Mesenchymal stem cell (in vitro differentiated cells and primary cell): ENCODE data around the gene CELF2.
"Not testable (repeated sequence)": the region's sequence is repeated elsewhere in the genome, so short reads cannot be mapped to it uniquely, and the experiment has no call there.

Experiments
- DNase-seq: peaks from one replicate; pipeline ENCODE4 v3.0.0-alpha.2; 2013
- H2AFZ ChIP-seq: one replicate; pipeline ENCODE4 v1.6.1; 2013; ENCODE audit warnings: low read depth, mild to moderate bottlenecking, control low read depth, inconsistent platforms, low read length, moderate library complexity
- H2AK5ac ChIP-seq: 2 replicates; pipeline ENCODE4 v1.6.1; 2013; ENCODE audit warnings: low read length, moderate library complexity, mild to moderate bottlenecking, inconsistent platforms; ENCODE audit not compliant: severe bottlenecking
- H2BK120ac ChIP-seq: one replicate; pipeline ENCODE4 v1.6.1; 2013; ENCODE audit warnings: low read depth, mild to moderate bottlenecking, inconsistent platforms, low read length, moderate library complexity
- H2BK12ac ChIP-seq, 2 experiments: one replicate each; pipeline ENCODE4 v1.6.1; 2013; ENCODE audit warnings: inconsistent platforms in 2 of 2, low read length in 2 of 2, mild to moderate bottlenecking in 2 of 2, moderate library complexity in 2 of 2, control low read depth in 1 of 2
- H2BK15ac ChIP-seq: one replicate; pipeline ENCODE4 v1.6.1; 2013; ENCODE audit warnings: mild to moderate bottlenecking, low read depth, inconsistent platforms; ENCODE audit not compliant: poor library complexity, severe bottlenecking
- H2BK5ac ChIP-seq: 2 replicates; pipeline ENCODE4 v1.6.1; 2013; ENCODE audit warnings: low read depth, mild to moderate bottlenecking, low read length, control low read depth, inconsistent platforms; ENCODE audit not compliant: poor library complexity, severe bottlenecking
- H3K14ac ChIP-seq, 2 experiments: one replicate each; pipeline ENCODE4 v1.6.1; 2013; ENCODE audit warnings: inconsistent platforms in 2 of 2, low read length in 2 of 2, control low read depth in 1 of 2, mild to moderate bottlenecking in 1 of 2, moderate library complexity in 1 of 2
- H3K18ac ChIP-seq, 2 experiments: one replicate each; pipeline ENCODE4 v1.6.1; 2013; ENCODE audit warnings: inconsistent platforms in 2 of 2, low read length in 2 of 2, control low read depth in 1 of 2, low read depth in 1 of 2, mild to moderate bottlenecking in 1 of 2
- H3K23ac ChIP-seq, 2 experiments: one replicate each; pipeline ENCODE4 v1.6.1; 2013; ENCODE audit warnings: inconsistent platforms in 2 of 2, low read length in 2 of 2, mild to moderate bottlenecking in 2 of 2, moderate library complexity in 2 of 2, control low read depth in 1 of 2
- H3K27ac ChIP-seq: 2 replicates; pipeline ENCODE4 v1.5.1; 2013; ENCODE audit warnings: mild to moderate bottlenecking, moderate library complexity, low read length, control low read depth, inconsistent platforms; ENCODE audit not compliant: poor library complexity, severe bottlenecking
- H3K27me3 ChIP-seq, 2 experiments: 2 replicates each; pipeline versions ENCODE4 v1.6.1 to v1.7.0; 2013; ENCODE audit warnings: low read length in 2 of 2, mild to moderate bottlenecking in 2 of 2, moderate library complexity in 2 of 2, control low read depth in 1 of 2, inconsistent platforms in 1 of 2; ENCODE audit not compliant: control insufficient read depth in 1 of 2, insufficient read depth in 1 of 2
- H3K36me3 ChIP-seq, 2 experiments: 2 replicates each; pipeline versions ENCODE4 v1.6.1 to v1.7.0; 2013; ENCODE audit warnings: low read length in 2 of 2, control low read depth in 1 of 2, inconsistent platforms in 1 of 2, low read depth in 1 of 2, mild to moderate bottlenecking in 1 of 2; ENCODE audit not compliant: insufficient read depth in 2 of 2, control insufficient read depth in 1 of 2
- H3K4ac ChIP-seq, 2 experiments: one replicate each; pipeline ENCODE4 v1.6.1; 2013; ENCODE audit warnings: inconsistent platforms in 2 of 2, low read length in 2 of 2, mild to moderate bottlenecking in 2 of 2, moderate library complexity in 2 of 2, control low read depth in 1 of 2, low read depth in 1 of 2
- H3K4me1 ChIP-seq: 2 replicates; pipeline ENCODE4 v1.6.1; 2013; ENCODE audit warnings: low read depth, low read length, control low read depth; ENCODE audit not compliant: control insufficient read depth, insufficient read depth
- H3K4me2 ChIP-seq: 2 replicates; pipeline ENCODE4 v1.6.1; 2013; ENCODE audit warnings: low read length, mild to moderate bottlenecking, inconsistent platforms; ENCODE audit not compliant: poor library complexity, severe bottlenecking
- H3K4me3 ChIP-seq, 2 experiments: 2 replicates each; pipeline versions ENCODE4 v1.5.1 to v1.7.0; 2013; ENCODE audit warnings: low read length in 2 of 2, mild to moderate bottlenecking in 2 of 2, control low read depth in 1 of 2, low read depth in 1 of 2; ENCODE audit not compliant: insufficient read depth in 1 of 2
- H3K79me1 ChIP-seq: replicated peaks from 2 replicates; pipeline ENCODE4 v1.6.1; 2013; ENCODE audit warnings: mild to moderate bottlenecking, control low read depth, low read length, inconsistent platforms; ENCODE audit not compliant: poor library complexity, severe bottlenecking
- H3K9ac ChIP-seq: 2 replicates; pipeline ENCODE4 v1.7.0; 2013; ENCODE audit warnings: mild to moderate bottlenecking, low read length, moderate library complexity
- H3K9me3 ChIP-seq: 2 replicates; pipeline ENCODE4 v1.7.0; 2013; ENCODE audit warnings: mild to moderate bottlenecking, low read length; ENCODE audit not compliant: control insufficient read depth
- H4K8ac ChIP-seq: one replicate; pipeline ENCODE4 v1.6.1; 2013; ENCODE audit warnings: inconsistent platforms, mild to moderate bottlenecking, low read length, moderate library complexity
- H4K91ac ChIP-seq: one replicate; pipeline ENCODE4 v1.6.1; 2013; ENCODE audit warnings: mild to moderate bottlenecking, low read length, inconsistent platforms
- WGBS: methylation state at CpG from one replicate; pipeline ENCODE4 v1.1.7; 2013; ENCODE audit warnings: mixed read lengths; 5-methylcytosine and 5-hydroxymethylcytosine counted together

Gene CELF2

DNA sequence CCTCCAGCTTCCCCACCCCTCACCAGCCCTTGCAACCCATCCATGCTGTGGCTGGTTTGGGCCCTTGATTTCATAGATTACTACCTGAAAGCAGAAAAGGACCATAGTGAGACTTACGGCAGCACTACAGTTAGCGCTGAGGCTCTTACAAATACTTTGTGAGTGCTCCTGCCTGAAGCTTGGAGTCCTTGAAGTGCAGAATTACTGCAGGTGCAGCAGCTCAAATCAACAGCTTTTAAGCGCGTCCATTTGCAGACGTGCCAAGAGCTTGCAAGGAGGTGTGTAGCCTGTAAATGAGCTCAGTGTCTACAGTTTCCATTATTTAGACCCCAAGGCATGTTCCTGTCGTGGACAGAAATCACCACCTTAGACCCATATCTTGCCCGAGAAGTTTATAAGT is 103.0 kb downstream of the CELF2 start:
- Histone ChIP-seq H2BK5ac (no peak overlapping the region), H2AK5ac (no peak overlapping the region), H3K18ac (no peak overlapping the region), H2BK120ac (no peak overlapping the region), H3K9me3 (no peaks in the 10 kb centered on the region), H3K79me1 (peaks cover 30% of the 10 kb centered on the region), H2BK12ac (no peak overlapping the region), H3K14ac (no peak overlapping the region), H4K91ac (no peak overlapping the region), H4K8ac (no peak overlapping the region), H3K4me3 (no peak overlapping the region), H3K4me1 (no peaks in the 10 kb centered on the region), H2AFZ (no peak overlapping the region), H3K9ac (no peak overlapping the region), H3K4ac (no peak overlapping the region), H3K23ac (no peak overlapping the region), H3K4me2 (no peak overlapping the region), H2BK15ac (no peak overlapping the region), H3K27me3 (no peaks in the 10 kb centered on the region), H3K27ac (no peak overlapping the region), H3K36me3 (peaks cover 0 to 3% of the 10 kb centered on the region in 2 experiments)
- WGBS = 92% methylated on average over 7 of the region's 7 CpGs
- DNase-seq = no peak

- not testable (repeated sequence) for H3K18ac ChIP-seq, H2AK5ac ChIP-seq, H3K4me3 ChIP-seq, H3K27ac ChIP-seq, H2BK5ac ChIP-seq, H3K23ac ChIP-seq, H3K9ac ChIP-seq, H3K27me3 ChIP-seq, H3K4ac ChIP-seq, H3K36me3 ChIP-seq, H2BK12ac ChIP-seq, H3K14ac ChIP-seq, H3K9me3 ChIP-seq, H3K4me2 ChIP-seq, H2BK15ac ChIP-seq, H2AFZ ChIP-seq, H3K4me1 ChIP-seq, H4K91ac ChIP-seq, DNase-seq, H2BK120ac ChIP-seq, H4K8ac ChIP-seq
- peaks cover 25% of the 10 kb centered on the region for H3K79me1 ChIP-seq
- WGBS = 48% methylated on average over 2 of the region's 2 CpGs
Observed at GRCh38 chr10:11123892-11124291, 106.2 kb downstream of the CELF2 start.

- no peak overlapping the region for H3K27ac ChIP-seq
- H3K4me3 ChIP-seq = no peak overlapping the region
- no peak overlapping the region for H4K8ac ChIP-seq
- H2BK12ac ChIP-seq = no peak overlapping the region
- no peaks in the 10 kb centered on the region for H3K27me3 ChIP-seq
- H3K4me2 ChIP-seq = no peak overlapping the region
- no peak overlapping the region for H2BK5ac ChIP-seq
- no peak overlapping the region for H3K18ac ChIP-seq
- H4K91ac ChIP-seq = no peak overlapping the region
- peaks cover 24% of the 10 kb centered on the region for H3K79me1 ChIP-seq
- no peak overlapping the region for H2AK5ac ChIP-seq
- H3K4ac ChIP-seq = no peak overlapping the region
- H3K9me3 ChIP-seq = no peaks in the 10 kb centered on the region
- H3K36me3 ChIP-seq = peaks cover 0 to 3% of the 10 kb centered on the region in 2 experiments
- no peak for DNase-seq
- no peak overlapping the region for H2AFZ ChIP-seq
- no peak overlapping the region for H3K23ac ChIP-seq
- H2BK120ac ChIP-seq = no peak overlapping the region
- 78% methylated on average over 3 of the region's 3 CpGs for WGBS
- H3K9ac ChIP-seq = no peak overlapping the region
- H3K4me1 ChIP-seq = no peaks in the 10 kb centered on the region
- H2BK15ac ChIP-seq = no peak overlapping the region
- H3K14ac ChIP-seq = no peak overlapping the region
Observed at GRCh38 chr10:11125004-11125403, 107.3 kb downstream of the CELF2 start.

DNA sequence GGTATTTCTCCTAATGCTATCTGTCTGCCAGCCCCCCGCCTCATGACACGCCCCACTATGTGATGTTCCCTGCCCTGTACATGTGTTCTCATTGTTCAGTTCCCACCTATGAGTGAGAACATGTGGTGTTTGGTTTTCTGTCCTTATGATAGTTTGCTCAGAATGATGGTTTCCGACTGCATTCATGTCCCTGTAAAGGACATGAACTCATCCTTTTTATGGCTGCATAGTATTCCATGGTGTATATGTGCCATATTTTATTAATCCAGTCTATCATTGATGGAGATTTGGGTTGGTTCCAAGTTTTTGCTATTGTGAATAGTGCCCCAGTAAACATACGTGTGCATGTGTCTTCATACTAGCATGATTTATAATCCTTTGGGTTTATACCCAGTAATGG is 109.3 kb downstream of the CELF2 start:
- not testable (repeated sequence) for DNase-seq, H3K27me3 ChIP-seq, H2BK120ac ChIP-seq, H3K4me2 ChIP-seq, H2AK5ac ChIP-seq, H3K9me3 ChIP-seq, H4K91ac ChIP-seq, H3K14ac ChIP-seq, H2BK5ac ChIP-seq, H3K9ac ChIP-seq, H2BK15ac ChIP-seq, H4K8ac ChIP-seq, H3K36me3 ChIP-seq, H3K23ac ChIP-seq, H3K4me3 ChIP-seq, H3K4ac ChIP-seq, H2AFZ ChIP-seq, H3K4me1 ChIP-seq, H2BK12ac ChIP-seq, H3K27ac ChIP-seq, H3K18ac ChIP-seq
- WGBS = 89% methylated on average over 3 of the region's 4 CpGs
- peaks cover 24% of the 10 kb centered on the region for H3K79me1 ChIP-seq
